Measurements from ENCODE around the gene PLCH2. TPM values are rescaled to one million over a fixed set of nuclear protein-coding genes. Genes with fewer than 3 reads are reported as not detected.
A peak's percentile ranks its signal among the peaks of the same experiment; 100 is the strongest.

PLCH2 gene
- polyA plus RNA-seq, 1 of the 3 experiments (the other 2 are of a cell fraction), result 0.08 TPM

DNA sequence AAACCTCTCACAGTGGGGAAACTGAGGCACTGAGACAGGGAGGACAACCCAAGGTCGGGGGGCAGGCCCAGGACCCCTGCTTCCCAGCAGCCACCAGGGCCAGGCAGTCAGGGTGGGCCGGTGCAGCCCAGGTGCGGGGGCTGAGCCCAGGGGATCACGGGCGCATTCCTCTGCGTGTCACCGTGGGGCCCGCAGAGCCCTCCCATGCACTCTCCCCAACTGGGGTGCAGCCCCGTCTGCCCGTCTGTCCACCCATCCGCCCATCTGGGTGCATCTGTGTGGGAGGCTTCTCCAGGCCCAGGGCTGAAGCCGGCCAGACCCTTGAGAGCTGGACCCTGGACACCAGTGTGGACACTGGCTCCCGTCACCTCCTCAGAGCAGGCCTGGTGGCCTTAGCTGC lies 2.9 kb upstream of the PLCH2 start:
- no peak overlapping the region for H3K4me3 ChIP-seq (ENCODE audit: low read depth in 2 of 2, low read length in 1 of 2)
- no CpG with 5 or more reads among the region's 13 CpGs for WGBS (ENCODE audit: low lambda C conversion rate)
- H3F3A ChIP-seq (replicated peaks; ENCODE audit: insufficient read depth), result no peaks in the 10 kb centered on the region
- no peak for DNase-seq
- H3K79me2 ChIP-seq (ENCODE audit: insufficient read depth), result no peaks in the 10 kb centered on the region
- H4K20me1 ChIP-seq (ENCODE audit: insufficient read depth), result no peaks in the 10 kb centered on the region
- TF ChIP-seq SMC3 (IDR thresholded peaks at IDR 0.05; ENCODE audit: low read depth, low read length) (no peak), RXRA (IDR thresholded peaks at IDR 0.05; ENCODE audit: borderline replicate concordance, low read depth) (no peak), RCOR1 (IDR thresholded peaks at IDR 0.05; ENCODE audit: low read length) (no peak), GATA2 (CRISPR knock-in tag; IDR thresholded peaks at IDR 0.05) (no peak), NFIC (IDR thresholded peaks at IDR 0.05; ENCODE audit: borderline replicate concordance) (no peak), TCF12 (IDR thresholded peaks at IDR 0.05) (no peak), POLR2AphosphoS5 (IDR thresholded peaks at IDR 0.05; ENCODE audit: low read depth, low read length) (no peak), RAD21 (IDR thresholded peaks at IDR 0.05; ENCODE audit: low read length) (no peak), MXI1 (IDR thresholded peaks at IDR 0.05; ENCODE audit: low read depth, low read length) (no peak), FOXM1 (IDR thresholded peaks at IDR 0.05; ENCODE audit: low read depth) (no peak), RFX5 (IDR thresholded peaks at IDR 0.05; ENCODE audit: low read length) (no peak)
- TF ChIP-seq, protein P1, sequence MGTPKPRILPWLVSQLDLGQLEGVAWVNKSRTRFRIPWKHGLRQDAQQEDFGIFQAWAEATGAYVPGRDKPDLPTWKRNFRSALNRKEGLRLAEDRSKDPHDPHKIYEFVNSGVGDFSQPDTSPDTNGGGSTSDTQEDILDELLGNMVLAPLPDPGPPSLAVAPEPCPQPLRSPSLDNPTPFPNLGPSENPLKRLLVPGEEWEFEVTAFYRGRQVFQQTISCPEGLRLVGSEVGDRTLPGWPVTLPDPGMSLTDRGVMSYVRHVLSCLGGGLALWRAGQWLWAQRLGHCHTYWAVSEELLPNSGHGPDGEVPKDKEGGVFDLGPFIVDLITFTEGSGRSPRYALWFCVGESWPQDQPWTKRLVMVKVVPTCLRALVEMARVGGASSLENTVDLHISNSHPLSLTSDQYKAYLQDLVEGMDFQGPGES (IDR thresholded peaks at IDR 0.05; ENCODE audit: low read depth, low read length), result no peak
- TF ChIP-seq, protein P2, sequence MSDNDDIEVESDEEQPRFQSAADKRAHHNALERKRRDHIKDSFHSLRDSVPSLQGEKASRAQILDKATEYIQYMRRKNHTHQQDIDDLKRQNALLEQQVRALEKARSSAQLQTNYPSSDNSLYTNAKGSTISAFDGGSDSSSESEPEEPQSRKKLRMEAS (IDR thresholded peaks at IDR 0.05; ENCODE audit: low read depth), result no peak
- TF ChIP-seq, protein P3, sequence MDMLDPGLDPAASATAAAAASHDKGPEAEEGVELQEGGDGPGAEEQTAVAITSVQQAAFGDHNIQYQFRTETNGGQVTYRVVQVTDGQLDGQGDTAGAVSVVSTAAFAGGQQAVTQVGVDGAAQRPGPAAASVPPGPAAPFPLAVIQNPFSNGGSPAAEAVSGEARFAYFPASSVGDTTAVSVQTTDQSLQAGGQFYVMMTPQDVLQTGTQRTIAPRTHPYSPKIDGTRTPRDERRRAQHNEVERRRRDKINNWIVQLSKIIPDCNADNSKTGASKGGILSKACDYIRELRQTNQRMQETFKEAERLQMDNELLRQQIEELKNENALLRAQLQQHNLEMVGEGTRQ (IDR thresholded peaks at IDR 0.05; ENCODE audit: borderline replicate concordance, low read depth, low read length), result no peak
- TF ChIP-seq, protein P4, sequence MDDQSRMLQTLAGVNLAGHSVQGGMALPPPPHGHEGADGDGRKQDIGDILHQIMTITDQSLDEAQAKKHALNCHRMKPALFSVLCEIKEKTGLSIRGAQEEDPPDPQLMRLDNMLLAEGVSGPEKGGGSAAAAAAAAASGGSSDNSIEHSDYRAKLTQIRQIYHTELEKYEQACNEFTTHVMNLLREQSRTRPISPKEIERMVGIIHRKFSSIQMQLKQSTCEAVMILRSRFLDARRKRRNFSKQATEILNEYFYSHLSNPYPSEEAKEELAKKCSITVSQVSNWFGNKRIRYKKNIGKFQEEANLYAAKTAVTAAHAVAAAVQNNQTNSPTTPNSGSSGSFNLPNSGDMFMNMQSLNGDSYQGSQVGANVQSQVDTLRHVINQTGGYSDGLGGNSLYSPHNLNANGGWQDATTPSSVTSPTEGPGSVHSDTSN (IDR thresholded peaks at IDR 0.05), result no peak
- ChIA-PET POLR2A (no interaction called here), CTCF (interaction anchor here (1.6 to 2.2 kb wide), 2 partner anchors 13 to 74 kb away, joined by 5 to 8 read pairs; no protein-coding TSS in a partner anchor)
- H3K27ac ChIP-seq (ENCODE audit: low read depth in 2 of 2, low read length in 1 of 2), result peak overlapping the region in 1 of 2 experiments; percentile 96; a peak in 1 of 4 replicates
- H3K4me2 ChIP-seq, result no peak overlapping the region
- H3K9ac ChIP-seq, result no peak overlapping the region
- no peaks in the 10 kb centered on the region for H3K36me3 ChIP-seq (replicated peaks in 1 of 2; ENCODE audit: control insufficient read depth in 1 of 2, insufficient read depth in 2 of 2, low read length in 1 of 2)
- no peaks in the 10 kb centered on the region for H3K9me2 ChIP-seq
- H3K4me1 ChIP-seq (ENCODE audit: control insufficient read depth in 1 of 2, insufficient read depth in 2 of 2, low read depth in 1 of 2, low read length in 1 of 2), result peaks cover 0 to 99% of the 10 kb centered on the region in 2 experiments; a peak in 1 of 4 replicates
- H3K27me3 ChIP-seq (ENCODE audit: insufficient read depth), result no peaks in the 10 kb centered on the region
- H2AFZ ChIP-seq (ENCODE audit: low read depth), result no peak overlapping the region
- no peaks in the 10 kb centered on the region for H3K9me3 ChIP-seq
